Naive B cell (primary cell): Measurements from ENCODE around the gene BUB1B. TPM values are rescaled to one million over a fixed set of nuclear protein-coding genes. Genes with fewer than 3 reads are reported as not detected.

Source experiments
- ATAC-seq, 2 donors: fragments of 150-1000 bp; cut with Tn5 transposase; 2 replicates each; pipeline ENCODE4 v1.10.0; 2021; ENCODE audit warnings: low read depth in 2 of 2, mild to moderate bottlenecking in 2 of 2, moderate library complexity in 2 of 2
- DNase-seq: peaks from one replicate; pipeline ENCODE4 v3.0.0; 2022
- H3K27ac Mint-ChIP-seq, 6 donors: one replicate each; pipeline ENCODE4 v1.8.0; 2020 to 2022; ENCODE audit warnings: mild to moderate bottlenecking in 6 of 6, mixed read lengths in 6 of 6, moderate library complexity in 5 of 6, inconsistent platforms in 2 of 6
- H3K27me3 Mint-ChIP-seq, 3 donors: one replicate each; pipeline ENCODE4 v1.8.0; 2021 to 2022; ENCODE audit warnings: mixed read lengths in 3 of 3, mild to moderate bottlenecking in 1 of 3
- H3K36me3 Mint-ChIP-seq, 2 donors: one replicate each; pipeline ENCODE4 v1.8.0; 2020 to 2022; ENCODE audit warnings: mixed read lengths in 2 of 2, inconsistent platforms in 1 of 2, mild to moderate bottlenecking in 1 of 2
- H3K4me1 Mint-ChIP-seq, 3 donors: one replicate each; pipeline ENCODE4 v1.8.0; 2020 to 2022; ENCODE audit warnings: mixed read lengths in 3 of 3, inconsistent platforms in 1 of 3, mild to moderate bottlenecking in 1 of 3, moderate library complexity in 1 of 3
- H3K4me3 Mint-ChIP-seq, 8 donors: one replicate each; pipeline ENCODE4 v1.8.0; 2020 to 2022; ENCODE audit warnings: mild to moderate bottlenecking in 8 of 8, mixed read lengths in 8 of 8, moderate library complexity in 8 of 8, inconsistent platforms in 2 of 8
- H3K9me3 Mint-ChIP-seq, 7 donors: one replicate each; pipeline ENCODE4 v1.8.0; 2020 to 2022; ENCODE audit warnings: mixed read lengths in 7 of 7, mild to moderate bottlenecking in 5 of 7, inconsistent platforms in 2 of 7, moderate library complexity in 1 of 7
- polyA plus RNA-seq, 6 donors: library from polyadenylated mRNA; unstranded; fragments of 300-500 nt; fragmentation: Illumina TruSeq; gene quantifications; one replicate each; pipeline ENCODE4 v1.2.3, GENCODE V29; 2021; ENCODE audit warnings: low read depth in 6 of 6

The BUB1B gene
- polyA plus RNA-seq, 6 donors from 2014 or later, result 0.30 to 3.7 (median 0.78) TPM

GRCh38 chr15:40182358-40183029 is 21.6 kb downstream of the BUB1B start:
- H3K4me1 Mint-ChIP-seq, result peaks cover 27 to 40% (median 37%) of the 10 kb centered on the region in 3 donors
- H3K27me3 Mint-ChIP-seq, result no peaks in the 10 kb centered on the region
- H3K9me3 Mint-ChIP-seq, result no peaks in the 10 kb centered on the region
- DNase-seq, result no peak
- H3K36me3 Mint-ChIP-seq, result no peaks in the 10 kb centered on the region
- H3K4me3 Mint-ChIP-seq, result peak overlapping the region; percentile 52 to 79 (median 66)
- peak overlapping the region; percentile 9 to 89 (median 36) for H3K27ac Mint-ChIP-seq
- ATAC-seq, result peak; percentile 52 to 56

- Mint-ChIP-seq H3K27me3 (no peaks in the 10 kb centered on the region), H3K4me1 (peaks cover 27 to 40% (median 35%) of the 10 kb centered on the region in 3 donors), H3K9me3 (no peaks in the 10 kb centered on the region), H3K4me3 (peak overlapping the region; percentile 48 to 78 (median 66)), H3K36me3 (no peaks in the 10 kb centered on the region), H3K27ac (peak overlapping the region; percentile 9 to 86 (median 34))
- peak; percentile 64 to 68 for ATAC-seq
- DNase-seq, result peak; percentile 14
Observed at GRCh38 chr15:40183636-40184463, 23.0 kb downstream of the BUB1B start.

GRCh38 chr15:40190591-40190990 is 29.7 kb downstream of the BUB1B start:
- no peak overlapping the region for H3K27ac Mint-ChIP-seq
- H3K4me1 Mint-ChIP-seq, result peaks cover under 1 to 5% (median 4%) of the 10 kb centered on the region in 3 donors
- DNase-seq (no peak), ATAC-seq (no peak)
- no peak overlapping the region for H3K4me3 Mint-ChIP-seq
- H3K27me3 Mint-ChIP-seq, result no peaks in the 10 kb centered on the region
- H3K9me3 Mint-ChIP-seq, result no peaks in the 10 kb centered on the region
- H3K36me3 Mint-ChIP-seq, result no peaks in the 10 kb centered on the region

- no peak for ATAC-seq
- no peak for DNase-seq
- H3K36me3 Mint-ChIP-seq, result no peaks in the 10 kb centered on the region
- H3K4me1 Mint-ChIP-seq, result peaks cover 3 to 13% (median 4%) of the 10 kb centered on the region in 3 donors
- no peak overlapping the region for H3K27ac Mint-ChIP-seq
- H3K27me3 Mint-ChIP-seq, result no peaks in the 10 kb centered on the region
- no peak overlapping the region for H3K4me3 Mint-ChIP-seq
- H3K9me3 Mint-ChIP-seq, result no peaks in the 10 kb centered on the region
Observed at GRCh38 chr15:40192942-40193341, 32.1 kb downstream of the BUB1B start.

- Mint-ChIP-seq H3K4me1 (peaks cover 7 to 25% (median 11%) of the 10 kb centered on the region in 3 donors), H3K4me3 (no peak overlapping the region), H3K27me3 (no peaks in the 10 kb centered on the region), H3K9me3 (no peaks in the 10 kb centered on the region), H3K27ac (peak overlapping the region in 3 of 6 donors; percentile 55 to 83 (median 75)), H3K36me3 (peaks cover 0 to 6% of the 10 kb centered on the region in 2 donors)
- ATAC-seq (no peak), DNase-seq (no peak)
Observed at GRCh38 chr15:40197434-40197833, 36.6 kb downstream of the BUB1B start.

GRCh38 chr15:40198355-40199085 is 37.7 kb downstream of the BUB1B start:
- H3K36me3 Mint-ChIP-seq, result peaks cover 0 to 6% of the 10 kb centered on the region in 2 donors
- ATAC-seq (no peak), DNase-seq (no peak)
- H3K4me3 Mint-ChIP-seq, result peak overlapping the region in 1 of 8 donors; percentile 34
- H3K4me1 Mint-ChIP-seq, result peaks cover 7 to 25% (median 11%) of the 10 kb centered on the region in 3 donors
- H3K9me3 Mint-ChIP-seq, result no peaks in the 10 kb centered on the region
- H3K27ac Mint-ChIP-seq, result peak overlapping the region in 1 of 6 donors; percentile 51
- H3K27me3 Mint-ChIP-seq, result no peaks in the 10 kb centered on the region

- no peak overlapping the region for H3K4me3 Mint-ChIP-seq
- DNase-seq (no peak), ATAC-seq (no peak)
- peaks cover 0 to 3% (median under 1%) of the 10 kb centered on the region in 3 donors for H3K4me1 Mint-ChIP-seq
- no peaks in the 10 kb centered on the region for H3K27me3 Mint-ChIP-seq
- no peak overlapping the region for H3K27ac Mint-ChIP-seq
- no peaks in the 10 kb centered on the region for H3K9me3 Mint-ChIP-seq
- H3K36me3 Mint-ChIP-seq, result peaks cover 0 to 4% of the 10 kb centered on the region in 2 donors
Observed at GRCh38 chr15:40204100-40204499, 43.2 kb downstream of the BUB1B start.

GRCh38 chr15:40217166-40217824 is 56.4 kb downstream of the BUB1B start:
- ATAC-seq, result peak; percentile 87 to 94
- no peaks in the 10 kb centered on the region for H3K36me3 Mint-ChIP-seq

GRCh38 chr15:40219801-40220200 is 58.9 kb downstream of the BUB1B start:
- H3K9me3 Mint-ChIP-seq, result no peaks in the 10 kb centered on the region

More at GRCh38 chr15:40217166-40217824, 56.4 kb downstream of the BUB1B start:
- Mint-ChIP-seq H3K4me3 (no peak overlapping the region), H3K4me1 (no peaks in the 10 kb centered on the region), H3K27ac (no peak overlapping the region), H3K27me3 (no peaks in the 10 kb centered on the region), H3K9me3 (no peaks in the 10 kb centered on the region)
- peak; percentile 66 for DNase-seq

GRCh38 chr15:40222131-40222530 is 61.3 kb downstream of the BUB1B start:
- Mint-ChIP-seq H3K4me1 (no peaks in the 10 kb centered on the region), H3K4me3 (no peak overlapping the region), H3K27ac (no peak overlapping the region), H3K36me3 (no peaks in the 10 kb centered on the region), H3K27me3 (no peaks in the 10 kb centered on the region), H3K9me3 (no peaks in the 10 kb centered on the region)
- no peak for DNase-seq
- no peak for ATAC-seq

More at GRCh38 chr15:40219801-40220200, 58.9 kb downstream of the BUB1B start:
- no peak for ATAC-seq
- no peak overlapping the region for H3K4me3 Mint-ChIP-seq
- no peaks in the 10 kb centered on the region for H3K27me3 Mint-ChIP-seq
- H3K4me1 Mint-ChIP-seq, result no peaks in the 10 kb centered on the region
- no peak for DNase-seq
- no peaks in the 10 kb centered on the region for H3K36me3 Mint-ChIP-seq
- no peak overlapping the region for H3K27ac Mint-ChIP-seq

GRCh38 chr15:40226736-40227135 is 65.9 kb downstream of the BUB1B start:
- Mint-ChIP-seq H3K4me1 (no peaks in the 10 kb centered on the region), H3K9me3 (no peaks in the 10 kb centered on the region), H3K4me3 (no peak overlapping the region), H3K36me3 (no peaks in the 10 kb centered on the region), H3K27me3 (no peaks in the 10 kb centered on the region), H3K27ac (no peak overlapping the region)
- ATAC-seq (no peak), DNase-seq (no peak)

- ATAC-seq (no peak), DNase-seq (no peak)
- no peaks in the 10 kb centered on the region for H3K27me3 Mint-ChIP-seq
- H3K9me3 Mint-ChIP-seq, result no peaks in the 10 kb centered on the region
- H3K4me3 Mint-ChIP-seq, result no peak overlapping the region
- no peaks in the 10 kb centered on the region for H3K4me1 Mint-ChIP-seq
- H3K36me3 Mint-ChIP-seq, result no peaks in the 10 kb centered on the region
- H3K27ac Mint-ChIP-seq, result no peak overlapping the region
Observed at GRCh38 chr15:40229316-40229715, 68.4 kb downstream of the BUB1B start.

- ATAC-seq (no peak), DNase-seq (no peak)
- H3K4me1 Mint-ChIP-seq, result peaks cover 3 to 5% (median 4%) of the 10 kb centered on the region in 3 donors
- no peak overlapping the region for H3K4me3 Mint-ChIP-seq
- no peaks in the 10 kb centered on the region for H3K27me3 Mint-ChIP-seq
- no peaks in the 10 kb centered on the region for H3K9me3 Mint-ChIP-seq
- H3K36me3 Mint-ChIP-seq, result no peaks in the 10 kb centered on the region
- no peak overlapping the region for H3K27ac Mint-ChIP-seq
Observed at GRCh38 chr15:40229956-40230355, 69.1 kb downstream of the BUB1B start.
